G401.6 (cell line): ENCODE data around the gene RNF112.
"Not testable (repeated sequence)": the region's sequence is repeated elsewhere in the genome, so short reads cannot be mapped to it uniquely, and the experiment has no call there.

Experiments used
- FAIRE-seq: peaks from 2 replicates; lab custom pipeline; 2012; peaks lifted over from hg19 to GRCh38; lab: Jason Lieb, UNC

The RNF112 gene

GRCh38 chr17:19448341-19449268, 37.6 kb downstream of the RNF112 start:
- FAIRE-seq = no peak

- FAIRE-seq = no peak
These were observed 38.6 kb downstream of the RNF112 start for GRCh38 chr17:19449656-19450055.

- no peak for FAIRE-seq
These were observed 42.3 kb downstream of the RNF112 start for GRCh38 chr17:19453296-19453695.

GRCh38 chr17:19454074-19454473, 43.0 kb downstream of the RNF112 start:
- FAIRE-seq = no peak

GRCh38 chr17:19456016-19456927, 45.2 kb downstream of the RNF112 start:
- no peak for FAIRE-seq

- no peak for FAIRE-seq
These were observed 46.0 kb downstream of the RNF112 start for GRCh38 chr17:19457046-19457445.

- FAIRE-seq = no peak
These were observed 46.8 kb downstream of the RNF112 start for GRCh38 chr17:19457830-19458271.

GRCh38 chr17:19458481-19458880, 47.4 kb downstream of the RNF112 start:
- not testable (repeated sequence) for FAIRE-seq

- FAIRE-seq = not testable (repeated sequence)
These were observed 48.1 kb downstream of the RNF112 start for GRCh38 chr17:19459018-19459655.

- no peak for FAIRE-seq
These were observed 49.7 kb downstream of the RNF112 start for GRCh38 chr17:19460700-19461099.

- FAIRE-seq = no peak
These were observed 50.1 kb downstream of the RNF112 start for GRCh38 chr17:19461116-19461515.

GRCh38 chr17:19461681-19462080, 50.6 kb downstream of the RNF112 start:
- no peak for FAIRE-seq

GRCh38 chr17:19462456-19463035, 51.5 kb downstream of the RNF112 start:
- not testable (repeated sequence) for FAIRE-seq

- FAIRE-seq = no peak
These were observed 53.3 kb downstream of the RNF112 start for GRCh38 chr17:19464031-19465026.
